Ovary (tissue), 9 donors: ENCODE results near the gene GTF2IRD2. TPM values are rescaled to one million over a fixed set of nuclear protein-coding genes. Genes with fewer than 3 reads are reported as not detected.
"Not testable (repeated sequence)": the region's sequence is repeated elsewhere in the genome, so short reads cannot be mapped to it uniquely, and the experiment has no call there.

Experiments used
- DNase-seq, 5 donors: peaks; one replicate each; pipeline ENCODE4 v3.0.0-alpha.2; 2019 to 2020
- H3K27ac ChIP-seq, 2 donors: fragments of 200-600 bp; one replicate each; pipeline versions ENCODE4 v1.5.1 to v1.8.0; 2019 to 2022
- H3K27me3 ChIP-seq: fragments of 200-600 bp; one replicate; pipeline ENCODE4 v1.8.0; 2022
- H3K36me3 ChIP-seq: fragments of 200-600 bp; sonication (generic); one replicate; pipeline ENCODE4 v1.5.1; 2019
- H3K4me1 ChIP-seq: one replicate; pipeline ENCODE4 v1.8.1; 2013; ENCODE audit warnings: mild to moderate bottlenecking, moderate library complexity; ENCODE audit not compliant: insufficient read depth
- H3K4me3 ChIP-seq: fragments of 200-600 bp; sonication (generic); one replicate; pipeline ENCODE4 v1.5.1; 2017
- H3K9me3 ChIP-seq, 2 donors: fragments of 200-600 bp in 1 of 2; sonication (generic) in 1 of 2; one replicate each; pipeline versions ENCODE4 v1.5.1 to v1.8.1; 2013 to 2019; ENCODE audit warnings: mild to moderate bottlenecking in 1 of 2, moderate library complexity in 1 of 2
- WGBS, 3 donors: extraction: QIAGEN DNeasy Blood & Tissue Kit in 1 of 3; methylation state at CpG; one replicate each; pipeline versions ENCODE4 v1.1.5 to v1.1.7; 2013 to 2017; 5-methylcytosine and 5-hydroxymethylcytosine counted together
- intact Hi-C, 4 donors: fragments of 100-400 bp; cut with DNase I; formaldehyde crosslinking; loops; one replicate each; pipeline versions ENCODE4 v1.11.0 to v1.15.1; 2022 to 2023
- polyA plus RNA-seq, 2 donors: library from polyadenylated mRNA; stranded (reverse); fragments of 200-250 nt in 1 of 2; fragments of 350-450 nt in 1 of 2; fragmentation: Illumina TruSeq in 1 of 2; extraction: RNeasy Lipid Tissue Mini Kit (QIAGEN cat#74804) in 1 of 2; gene quantifications; one replicate each; pipeline ENCODE4 v1.2.3, GENCODE V29; 2013 to 2014
- small RNA-seq: library from RNA; depleted of rRNA; stranded (forward); fragments of <200 nt; gene quantifications from one replicate; pipeline ENCODE3, GENCODE V24; 2016
- total RNA-seq, 7 donors: library from RNA; depleted of rRNA in 2 of 7; stranded (reverse); fragments of >200 nt in 2 of 7; fragmentation: NEBNext Ultra II Directional in 3 of 7; extraction: Animal tissue kit (Norgen Biotek cat#: 25700) in 3 of 7; gene quantifications; one replicate each; pipeline versions ENCODE4 v1.1.0 to v1.2.4, GENCODE V29; 2016 to 2023
- donor health status: DM: no; HTN: no; CAD: no; lungs with moderate emphysema.
- donor health status: DM: no; HTN: no; CAD: no.
- donor health status: Bipolar disorder and iron deficiency.
- donor health status: DM: yes; HTN: yes; CAD: no.
- donor health status: DM: no; HTN: no; CAD: no.
- donor health status: DM: yes; HTN: yes; CAD: no.

Gene GTF2IRD2
- total and polyA plus RNA-seq, 9 donors: 16.3 to 46.7 (median 23.9) TPM

DNA sequence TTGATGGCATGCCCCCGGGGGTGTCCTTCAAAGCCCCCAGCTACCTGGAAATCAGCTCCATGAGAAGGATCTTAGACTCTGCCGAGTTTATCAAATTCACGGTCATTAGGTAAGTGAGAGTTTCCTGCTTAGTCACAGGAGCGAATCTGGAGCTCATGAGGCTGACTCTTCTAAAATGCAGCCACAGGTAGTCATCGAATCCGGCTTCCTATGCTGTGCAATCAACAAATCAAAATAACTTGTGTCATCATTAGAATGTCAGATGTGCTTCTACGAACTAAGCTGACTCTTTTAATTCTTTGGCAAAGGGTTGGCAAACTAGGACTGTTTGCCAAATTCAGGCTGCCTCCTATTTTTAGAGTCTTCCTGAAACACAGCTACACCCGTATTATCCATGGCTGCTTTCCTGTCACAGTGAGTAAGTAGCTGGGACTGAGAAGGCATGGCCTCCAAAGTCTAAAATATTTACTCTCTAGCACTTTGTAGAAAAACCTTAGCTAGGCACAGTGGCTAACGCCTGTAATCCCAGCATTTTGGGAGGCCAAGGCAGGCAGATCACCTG is 97.4 kb downstream of the GTF2IRD2 start:
- H3K9me3 ChIP-seq, H3K36me3 ChIP-seq, H3K4me3 ChIP-seq, H3K4me1 ChIP-seq, H3K27me3 ChIP-seq, DNase-seq, H3K27ac ChIP-seq, intact Hi-C loops: not testable (repeated sequence)
- WGBS, 3 donors: no CpG with 5 or more reads among the region's 9 CpGs

Small RNA genes lying within 50 kb of the gene (small RNA-seq; reads per million reads assigned to genes)
- not detected for gene RF00019

Other genes with a start within 250 kb of the GTF2IRD2 start
- 100 to 1,000 TPM; 117 to 232 (median 204) TPM for gene GTF2I, start 193.9 kb downstream of the GTF2IRD2 start, total RNA-seq
- gene GTF2I, start 193.9 kb downstream of the GTF2IRD2 start, polyA plus RNA-seq: 100 to 1,000 TPM in 1 of 2 donors, 10 to 100 TPM in 1; 49.7 to 166 TPM
- 1 to 10 TPM in 3 of 7 donors, under 1 TPM in 4; 0.23 to 1.9 (median 0.83) TPM for gene NCF1, start 77.6 kb downstream of the GTF2IRD2 start, total RNA-seq
- gene NCF1, start 77.6 kb downstream of the GTF2IRD2 start, polyA plus RNA-seq: 1 to 10 TPM in 1 of 2 donors, under 1 TPM in 1; 0.69 to 3.6 TPM
- 10 to 100 TPM; 12.6 to 34.4 (median 17.9) TPM for gene CASTOR2, start 113.1 kb upstream of the GTF2IRD2 start, total RNA-seq
- 1 to 10 TPM; 1.9 to 7.5 TPM for gene CASTOR2, start 113.1 kb upstream of the GTF2IRD2 start, polyA plus RNA-seq
- gene RCC1L, start 222.2 kb upstream of the GTF2IRD2 start, total RNA-seq: 10 to 100 TPM; 16.7 to 37.2 (median 33.2) TPM
- 10 to 100 TPM; 35.2 to 49.8 TPM for gene RCC1L, start 222.2 kb upstream of the GTF2IRD2 start, polyA plus RNA-seq
- 10 to 100 TPM; 65.6 to 92.1 (median 77.7) TPM for gene GTF2IRD2B, start 241.0 kb upstream of the GTF2IRD2 start, total RNA-seq
- 10 to 100 TPM; 41.2 to 47.4 TPM for gene GTF2IRD2B, start 241.0 kb upstream of the GTF2IRD2 start, polyA plus RNA-seq